ENCODE results near the gene ZXDC.

ZXDC gene

GRCh38 chr3:126497956-126498355, 22.3 kb upstream of the ZXDC start:
- TF ChIP-seq CTCF (IDR thresholded peaks at IDR 0.05; ENCODE audit: control insufficient read depth, insufficient read depth, low read depth, low read length, missing control alignments) = no peak
- no peak for DNase-seq (ENCODE audit: low read depth)
- no peak overlapping the region for H3K4me3 ChIP-seq (ENCODE audit: control insufficient read depth, low read depth, low read length)

DNA sequence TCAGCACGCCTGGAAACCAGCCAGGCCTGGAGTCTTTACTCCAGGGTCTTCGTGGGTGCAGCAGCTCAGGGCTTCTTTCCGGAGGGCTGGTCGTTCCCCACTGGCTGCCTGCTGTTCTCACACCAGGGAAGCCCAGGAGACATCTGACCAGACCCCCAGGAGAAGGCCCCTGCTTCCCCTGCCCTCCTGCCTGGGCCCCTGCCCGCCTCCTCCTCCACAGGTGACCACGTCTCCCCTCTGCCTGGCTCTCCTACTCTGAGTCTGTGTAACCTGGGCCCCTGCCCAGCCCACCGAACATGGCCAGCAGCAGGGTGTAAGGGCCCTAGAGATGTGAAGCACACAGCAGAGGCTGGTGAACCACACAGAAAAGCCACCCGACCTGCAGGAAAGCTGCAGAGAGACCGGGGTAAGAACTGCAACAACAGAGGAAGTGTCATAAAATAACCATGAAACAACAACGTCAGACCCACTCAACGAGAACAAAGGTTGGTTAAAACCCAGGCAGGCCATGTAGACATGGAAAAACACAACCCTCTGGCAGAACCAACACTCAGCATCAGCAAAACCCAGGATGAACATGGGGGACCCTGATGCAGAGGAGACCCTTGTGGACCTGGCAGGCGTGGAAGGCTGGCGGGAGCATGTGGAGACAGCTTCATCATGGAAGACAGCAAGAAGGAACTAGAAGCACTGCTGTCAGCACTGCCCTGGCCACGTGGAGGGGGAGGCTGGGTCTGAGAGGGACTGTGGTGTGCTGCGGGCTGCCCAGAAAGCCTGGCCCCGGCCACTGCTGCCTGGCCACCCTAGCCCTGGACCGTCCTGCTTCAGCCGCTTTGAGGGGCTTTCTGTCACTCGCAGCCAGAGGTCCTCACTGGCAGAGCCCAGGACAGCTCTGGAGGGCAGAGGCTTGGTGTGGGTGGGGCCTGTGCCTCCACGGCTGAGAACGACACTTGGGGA, 21.5 kb upstream of the ZXDC start:
- TF ChIP-seq CTCF (IDR thresholded peaks at IDR 0.05; ENCODE audit: control insufficient read depth, insufficient read depth, low read depth, low read length, missing control alignments) = no peak
- no peak for DNase-seq (ENCODE audit: low read depth)
- H3K4me3 ChIP-seq (ENCODE audit: control insufficient read depth, low read depth, low read length) = no peak overlapping the region

DNA sequence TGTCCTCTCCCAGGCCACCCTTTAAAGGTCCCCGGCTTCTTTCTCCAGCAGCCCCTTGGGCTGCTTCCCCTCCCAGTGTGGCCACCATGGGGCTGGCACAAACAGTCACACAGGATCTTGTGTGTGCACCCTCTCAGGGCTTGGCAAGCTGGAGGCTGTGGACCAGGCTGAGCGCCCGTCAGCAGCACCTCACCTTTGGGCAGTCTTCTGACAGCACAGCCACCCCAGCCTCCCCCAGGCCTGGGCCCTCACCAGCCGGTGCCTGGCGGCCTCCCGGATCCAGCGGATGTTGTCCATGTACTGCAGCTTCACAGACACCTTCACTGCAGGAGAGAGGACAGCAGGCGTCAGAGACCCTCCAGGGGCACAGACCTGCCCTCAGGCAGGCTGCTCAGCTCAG, 20.1 kb upstream of the ZXDC start:
- H3K4me3 ChIP-seq (ENCODE audit: control insufficient read depth, low read depth, low read length) = no peak overlapping the region
- no peak for TF ChIP-seq CTCF (IDR thresholded peaks at IDR 0.05; ENCODE audit: control insufficient read depth, insufficient read depth, low read depth, low read length, missing control alignments)
- DNase-seq (ENCODE audit: low read depth) = no peak

DNA sequence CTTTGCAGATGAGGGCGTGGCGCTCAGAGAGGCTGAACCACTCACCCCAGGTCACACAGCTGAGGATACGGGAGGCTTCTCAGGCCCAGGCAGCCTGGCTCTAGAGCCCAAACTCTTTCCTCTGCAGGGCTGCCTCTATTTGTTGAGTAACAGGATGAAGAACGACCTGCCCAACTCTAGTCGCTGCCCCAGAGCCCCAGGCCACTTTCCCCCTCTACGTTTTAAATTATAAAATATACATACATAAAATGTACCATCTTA, 19.2 kb upstream of the ZXDC start:
- no peak for TF ChIP-seq CTCF (IDR thresholded peaks at IDR 0.05; ENCODE audit: control insufficient read depth, insufficient read depth, low read depth, low read length, missing control alignments)
- no peak for DNase-seq (ENCODE audit: low read depth)
- H3K4me3 ChIP-seq (ENCODE audit: control insufficient read depth, low read depth, low read length) = no peak overlapping the region

- TF ChIP-seq CTCF (IDR thresholded peaks at IDR 0.05; ENCODE audit: control insufficient read depth, insufficient read depth, low read depth, low read length, missing control alignments) = no peak
- no peak for DNase-seq (ENCODE audit: low read depth)
- H3K4me3 ChIP-seq (ENCODE audit: control insufficient read depth, low read depth, low read length) = no peak overlapping the region
Measured at GRCh38 chr3:126494204-126494969, 18.7 kb upstream of the ZXDC start.

DNA sequence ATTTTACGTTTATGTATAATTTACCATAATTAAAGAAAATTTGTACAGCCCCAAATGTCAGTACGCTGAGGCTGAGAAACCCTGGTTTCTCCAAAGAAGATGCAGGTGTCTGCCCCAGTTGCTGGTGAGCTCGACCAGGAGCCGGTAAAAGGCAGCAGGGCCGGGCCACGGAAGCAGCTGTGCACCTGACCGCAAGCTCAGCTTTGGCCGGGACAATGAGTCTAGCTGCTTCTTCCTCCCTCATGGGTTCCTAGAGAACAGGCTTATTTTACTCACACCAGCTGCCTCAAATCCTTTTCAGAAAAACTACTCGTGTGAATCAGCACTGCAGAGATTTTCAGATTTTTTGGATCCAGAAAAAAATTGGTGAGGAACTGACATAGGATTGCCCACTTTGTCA, 18.0 kb upstream of the ZXDC start:
- H3K4me3 ChIP-seq (ENCODE audit: control insufficient read depth, low read depth, low read length) = no peak overlapping the region
- no peak for TF ChIP-seq CTCF (IDR thresholded peaks at IDR 0.05; ENCODE audit: control insufficient read depth, insufficient read depth, low read depth, low read length, missing control alignments)
- no peak for DNase-seq (ENCODE audit: low read depth)
